Stomach smooth muscle (tissue), 2 donors: ENCODE results near the gene KLHL8.

Source experiments
- H3K27ac ChIP-seq: one replicate; pipeline ENCODE4 v1.7.0; 2013; ENCODE audit warnings: mild to moderate bottlenecking, low read length, inconsistent platforms
- H3K27me3 ChIP-seq, 2 donors: one replicate each; pipeline ENCODE4 v1.7.0; 2013; ENCODE audit warnings: low read length in 2 of 2; ENCODE audit not compliant: insufficient read depth in 2 of 2, control insufficient read depth in 1 of 2
- H3K36me3 ChIP-seq, 2 donors: one replicate each; pipeline ENCODE4 v1.7.0; 2013; ENCODE audit warnings: low read length in 2 of 2; ENCODE audit not compliant: control insufficient read depth in 2 of 2, insufficient read depth in 2 of 2
- H3K4me1 ChIP-seq: one replicate; pipeline ENCODE4 v1.7.0; 2013; ENCODE audit warnings: low read length; ENCODE audit not compliant: control insufficient read depth, insufficient read depth
- H3K4me3 ChIP-seq, 2 donors: one replicate each; pipeline ENCODE4 v1.7.0; 2013; ENCODE audit warnings: low read length in 2 of 2
- H3K9ac ChIP-seq, 2 donors: one replicate each; pipeline ENCODE4 v1.7.0; 2013; ENCODE audit warnings: low read length in 2 of 2, mild to moderate bottlenecking in 1 of 2
- H3K9me3 ChIP-seq, 2 donors: one replicate each; pipeline ENCODE4 v1.7.0; 2013; ENCODE audit warnings: low read length in 2 of 2; ENCODE audit not compliant: control insufficient read depth in 2 of 2
- donor health status: healthy.
- donor health status: Pancreatic carcinoma.

The KLHL8 gene

GRCh38 chr4:87209182-87209581, 11.2 kb downstream of the KLHL8 start:
- Histone ChIP-seq H3K4me3 (no peak overlapping the region), H3K27ac (no peak overlapping the region), H3K36me3 (no peaks in the 10 kb centered on the region), H3K4me1 (no peaks in the 10 kb centered on the region), H3K27me3 (no peaks in the 10 kb centered on the region), H3K9ac (no peak overlapping the region), H3K9me3 (no peaks in the 10 kb centered on the region)

GRCh38 chr4:87204559-87204958, 15.9 kb downstream of the KLHL8 start:
- Histone ChIP-seq H3K9me3 (no peaks in the 10 kb centered on the region), H3K4me3 (no peak overlapping the region), H3K27me3 (no peaks in the 10 kb centered on the region), H3K27ac (no peak overlapping the region), H3K36me3 (no peaks in the 10 kb centered on the region), H3K4me1 (no peaks in the 10 kb centered on the region), H3K9ac (no peak overlapping the region)

- H3K36me3 ChIP-seq, result no peaks in the 10 kb centered on the region
- H3K4me3 ChIP-seq, result no peak overlapping the region
- no peaks in the 10 kb centered on the region for H3K9me3 ChIP-seq
- no peaks in the 10 kb centered on the region for H3K27me3 ChIP-seq
- no peak overlapping the region for H3K27ac ChIP-seq
- H3K4me1 ChIP-seq, result no peaks in the 10 kb centered on the region
- H3K9ac ChIP-seq, result no peak overlapping the region
Measured at GRCh38 chr4:87196927-87197326, 23.5 kb downstream of the KLHL8 start.

- Histone ChIP-seq H3K27me3 (no peaks in the 10 kb centered on the region), H3K4me1 (no peaks in the 10 kb centered on the region), H3K27ac (no peak overlapping the region), H3K9ac (no peak overlapping the region), H3K9me3 (no peaks in the 10 kb centered on the region), H3K36me3 (no peaks in the 10 kb centered on the region), H3K4me3 (no peak overlapping the region)
Measured at GRCh38 chr4:87196146-87196545, 24.3 kb downstream of the KLHL8 start.

- Histone ChIP-seq H3K27me3 (no peaks in the 10 kb centered on the region), H3K4me3 (no peak overlapping the region), H3K9me3 (no peaks in the 10 kb centered on the region), H3K27ac (no peak overlapping the region), H3K9ac (no peak overlapping the region), H3K4me1 (no peaks in the 10 kb centered on the region), H3K36me3 (no peaks in the 10 kb centered on the region)
Measured at GRCh38 chr4:87193958-87194675, 26.3 kb downstream of the KLHL8 start.

GRCh38 chr4:87192145-87192919, 28.1 kb downstream of the KLHL8 start:
- no peaks in the 10 kb centered on the region for H3K9me3 ChIP-seq
- no peak overlapping the region for H3K9ac ChIP-seq
- no peaks in the 10 kb centered on the region for H3K4me1 ChIP-seq
- no peaks in the 10 kb centered on the region for H3K36me3 ChIP-seq
- no peak overlapping the region for H3K27ac ChIP-seq
- H3K27me3 ChIP-seq, result no peaks in the 10 kb centered on the region
- H3K4me3 ChIP-seq, result no peak overlapping the region

GRCh38 chr4:87188932-87189331, 31.5 kb downstream of the KLHL8 start:
- Histone ChIP-seq H3K9me3 (no peaks in the 10 kb centered on the region), H3K4me3 (no peak overlapping the region), H3K27ac (no peak overlapping the region), H3K4me1 (no peaks in the 10 kb centered on the region), H3K27me3 (no peaks in the 10 kb centered on the region), H3K9ac (no peak overlapping the region), H3K36me3 (no peaks in the 10 kb centered on the region)

- Histone ChIP-seq H3K27me3 (no peaks in the 10 kb centered on the region), H3K4me3 (no peak overlapping the region), H3K27ac (no peak overlapping the region), H3K36me3 (no peaks in the 10 kb centered on the region), H3K9ac (no peak overlapping the region), H3K9me3 (no peaks in the 10 kb centered on the region), H3K4me1 (no peaks in the 10 kb centered on the region)
Measured at GRCh38 chr4:87188048-87188447, 32.4 kb downstream of the KLHL8 start.

GRCh38 chr4:87185146-87185870, 35.1 kb downstream of the KLHL8 start:
- Histone ChIP-seq H3K9me3 (no peaks in the 10 kb centered on the region), H3K4me3 (no peak overlapping the region), H3K27me3 (no peaks in the 10 kb centered on the region), H3K27ac (no peak overlapping the region), H3K9ac (no peak overlapping the region), H3K36me3 (no peaks in the 10 kb centered on the region), H3K4me1 (no peaks in the 10 kb centered on the region)

- H3K9me3 ChIP-seq, result no peaks in the 10 kb centered on the region
- H3K27ac ChIP-seq, result no peak overlapping the region
- H3K4me1 ChIP-seq, result no peaks in the 10 kb centered on the region
- H3K4me3 ChIP-seq, result no peak overlapping the region
- no peak overlapping the region for H3K9ac ChIP-seq
- no peaks in the 10 kb centered on the region for H3K27me3 ChIP-seq
- no peaks in the 10 kb centered on the region for H3K36me3 ChIP-seq
Measured at GRCh38 chr4:87180767-87181166, 39.7 kb downstream of the KLHL8 start.
